Panc1 (cell line): ENCODE measurements around the gene GALNT10.

Source experiments
- POLR2AphosphoS5 ChIP-seq: IDR thresholded peaks from 2 replicates; pipeline ENCODE4 v1.6.1; 2012; ENCODE audit warnings: mild to moderate bottlenecking, low read depth, low read length, moderate library complexity
- SIN3A ChIP-seq: IDR thresholded peaks from 2 replicates; pipeline ENCODE4 v1.6.1; 2012; ENCODE audit warnings: low read depth, mild to moderate bottlenecking, low read length, moderate library complexity, borderline replicate concordance; ENCODE audit not compliant: insufficient read depth
- TCF7L2 ChIP-seq: IDR thresholded peaks from 2 replicates; pipeline ENCODE4 v1.6.1; 2011; ENCODE audit warnings: mild to moderate bottlenecking, low read depth, low read length, inconsistent platforms
- TF ChIP-seq, protein P1 (sequence below): fragments of 450-650 bp; IDR thresholded peaks from 2 replicates; pipeline ENCODE4 v1.5.1; 2017; ENCODE audit warnings: mild to moderate bottlenecking
- TF ChIP-seq, protein P2 (sequence below), 2 experiments: IDR thresholded peaks; 2 replicates each; pipeline ENCODE4 v1.6.1; 2011 to 2012; ENCODE audit warnings: low read depth in 2 of 2, control low read depth in 1 of 2, low read length in 1 of 2, mild to moderate bottlenecking in 1 of 2, moderate library complexity in 1 of 2; ENCODE audit not compliant: insufficient read depth in 1 of 2

DNA sequence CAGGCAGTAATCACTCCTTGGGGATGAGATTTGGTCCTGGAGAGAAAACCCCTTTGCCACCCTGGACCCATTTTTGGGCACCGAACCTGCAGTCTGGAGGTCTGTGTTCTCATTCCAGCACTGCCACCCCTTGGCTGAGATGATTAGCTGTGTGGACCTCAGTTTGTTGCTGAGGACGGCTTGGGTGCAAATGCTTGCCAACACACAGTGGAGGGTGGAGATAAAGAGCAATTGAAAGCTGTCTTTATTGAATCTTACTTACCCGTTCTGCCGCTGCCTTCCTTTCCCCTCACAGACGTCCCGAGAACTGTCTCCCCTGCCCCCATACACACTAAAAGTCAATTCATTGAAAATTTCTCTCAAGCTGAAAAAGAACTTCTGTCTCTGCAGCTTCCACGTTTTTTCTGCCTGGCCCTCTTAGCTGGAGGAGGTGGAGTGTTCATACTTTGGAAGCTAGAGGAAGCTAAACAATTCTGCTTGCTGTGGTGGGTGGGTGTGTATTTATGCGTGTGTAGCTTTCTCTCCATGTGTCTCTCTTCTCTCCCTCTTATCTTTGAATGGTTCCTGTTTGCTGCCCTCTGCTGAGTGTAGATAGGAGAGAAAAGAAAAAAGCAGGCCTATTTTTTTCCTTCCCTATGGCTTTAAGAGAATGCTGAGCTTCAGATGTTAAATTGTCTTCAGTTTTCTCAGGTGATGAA, 6.6 kb downstream of the GALNT10 start:
- TF ChIP-seq SIN3A (no peak), POLR2AphosphoS5 (no peak), TCF7L2 (no peak)
- TF ChIP-seq, protein P1, sequence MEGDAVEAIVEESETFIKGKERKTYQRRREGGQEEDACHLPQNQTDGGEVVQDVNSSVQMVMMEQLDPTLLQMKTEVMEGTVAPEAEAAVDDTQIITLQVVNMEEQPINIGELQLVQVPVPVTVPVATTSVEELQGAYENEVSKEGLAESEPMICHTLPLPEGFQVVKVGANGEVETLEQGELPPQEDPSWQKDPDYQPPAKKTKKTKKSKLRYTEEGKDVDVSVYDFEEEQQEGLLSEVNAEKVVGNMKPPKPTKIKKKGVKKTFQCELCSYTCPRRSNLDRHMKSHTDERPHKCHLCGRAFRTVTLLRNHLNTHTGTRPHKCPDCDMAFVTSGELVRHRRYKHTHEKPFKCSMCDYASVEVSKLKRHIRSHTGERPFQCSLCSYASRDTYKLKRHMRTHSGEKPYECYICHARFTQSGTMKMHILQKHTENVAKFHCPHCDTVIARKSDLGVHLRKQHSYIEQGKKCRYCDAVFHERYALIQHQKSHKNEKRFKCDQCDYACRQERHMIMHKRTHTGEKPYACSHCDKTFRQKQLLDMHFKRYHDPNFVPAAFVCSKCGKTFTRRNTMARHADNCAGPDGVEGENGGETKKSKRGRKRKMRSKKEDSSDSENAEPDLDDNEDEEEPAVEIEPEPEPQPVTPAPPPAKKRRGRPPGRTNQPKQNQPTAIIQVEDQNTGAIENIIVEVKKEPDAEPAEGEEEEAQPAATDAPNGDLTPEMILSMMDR = peak; percentile 59; the same call in 1 of the 2 replicates
- TF ChIP-seq, protein P2, sequence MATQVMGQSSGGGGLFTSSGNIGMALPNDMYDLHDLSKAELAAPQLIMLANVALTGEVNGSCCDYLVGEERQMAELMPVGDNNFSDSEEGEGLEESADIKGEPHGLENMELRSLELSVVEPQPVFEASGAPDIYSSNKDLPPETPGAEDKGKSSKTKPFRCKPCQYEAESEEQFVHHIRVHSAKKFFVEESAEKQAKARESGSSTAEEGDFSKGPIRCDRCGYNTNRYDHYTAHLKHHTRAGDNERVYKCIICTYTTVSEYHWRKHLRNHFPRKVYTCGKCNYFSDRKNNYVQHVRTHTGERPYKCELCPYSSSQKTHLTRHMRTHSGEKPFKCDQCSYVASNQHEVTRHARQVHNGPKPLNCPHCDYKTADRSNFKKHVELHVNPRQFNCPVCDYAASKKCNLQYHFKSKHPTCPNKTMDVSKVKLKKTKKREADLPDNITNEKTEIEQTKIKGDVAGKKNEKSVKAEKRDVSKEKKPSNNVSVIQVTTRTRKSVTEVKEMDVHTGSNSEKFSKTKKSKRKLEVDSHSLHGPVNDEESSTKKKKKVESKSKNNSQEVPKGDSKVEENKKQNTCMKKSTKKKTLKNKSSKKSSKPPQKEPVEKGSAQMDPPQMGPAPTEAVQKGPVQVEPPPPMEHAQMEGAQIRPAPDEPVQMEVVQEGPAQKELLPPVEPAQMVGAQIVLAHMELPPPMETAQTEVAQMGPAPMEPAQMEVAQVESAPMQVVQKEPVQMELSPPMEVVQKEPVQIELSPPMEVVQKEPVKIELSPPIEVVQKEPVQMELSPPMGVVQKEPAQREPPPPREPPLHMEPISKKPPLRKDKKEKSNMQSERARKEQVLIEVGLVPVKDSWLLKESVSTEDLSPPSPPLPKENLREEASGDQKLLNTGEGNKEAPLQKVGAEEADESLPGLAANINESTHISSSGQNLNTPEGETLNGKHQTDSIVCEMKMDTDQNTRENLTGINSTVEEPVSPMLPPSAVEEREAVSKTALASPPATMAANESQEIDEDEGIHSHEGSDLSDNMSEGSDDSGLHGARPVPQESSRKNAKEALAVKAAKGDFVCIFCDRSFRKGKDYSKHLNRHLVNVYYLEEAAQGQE (IDR thresholded peaks at IDR 0.05; ENCODE audit: insufficient read depth in 1 of 2, low read depth in 2 of 2, low read length in 1 of 2) = no peak
